K562 (cell line): Measurements from ENCODE around the gene BCAR1. TPM values are rescaled to one million over a fixed set of nuclear protein-coding genes. Genes with fewer than 3 reads are reported as not detected.
A peak's percentile ranks its signal among the peaks of the same experiment; 100 is the strongest.

Source experiments
- ATAC-seq: fragments of 200-7000 bp; cut with Tn5 transposase; 3 replicates; pipeline ENCODE4 v1.9.1; 2020; ENCODE audit warnings: moderate library complexity
- BruUV-seq: library from RNA; stranded (reverse); fragments of 400-500 nt; replicated peaks from 2 replicates; lab custom pipeline; 2021; lab: Mats Ljungman, UMichigan
- CTCF ChIA-PET: fragments of 300-600 bp; formaldehyde crosslinking; extraction: SDS; loops from one replicate; lab custom pipeline; 2021; ENCODE audit warnings: low intra/inter-chr PET ratio; lab: Yijun Ruan, JAX
- POLR2A ChIA-PET: fragments of 300-600, 350-650 bp; sonication (Branson Sonifier 250); formaldehyde crosslinking; extraction: SDS; loops from one replicate; lab custom pipeline; 2021; ENCODE audit warnings: antibody characterized with exemption, inconsistent platforms; lab: Yijun Ruan, JAX
- DNase-seq, 4 experiments: peaks; one replicate each; pipeline versions ENCODE4 v3.0.0 to v3.0.0-alpha.2; 2011 to 2018; ENCODE audit warnings: low spot score in 3 of 4, mixed read lengths in 3 of 4; ENCODE audit errors: extremely low read depth in 1 of 4
- FAIRE-seq: peaks from 2 replicates; lab custom pipeline; 2011; peaks lifted over from hg19 to GRCh38; lab: Jason Lieb, UNC
- H2AFZ ChIP-seq: 2 replicates; pipeline ENCODE4 v1.6.0; 2011; ENCODE audit warnings: low read depth, low read length, control low read depth, inconsistent platforms
- H3K27ac ChIP-seq: fragments of 200-600 bp; 3 replicates; pipeline ENCODE4 v1.8.0; 2011; ENCODE audit warnings: low read depth, mild to moderate bottlenecking, control low read depth, inconsistent platforms, low read length, moderate library complexity, mixed read lengths; ENCODE audit errors: extremely low read depth
- H3K27me3 ChIP-seq, 2 experiments: fragments of 300-600 bp in 1 of 2; 2 replicates in 1 of 2; 3 replicates in 1 of 2; pipeline versions ENCODE4 v1.6.0 to v1.8.0; 2011; ENCODE audit warnings: inconsistent platforms in 2 of 2, low read length in 2 of 2, mild to moderate bottlenecking in 1 of 2, mixed read lengths in 1 of 2, moderate library complexity in 1 of 2; ENCODE audit not compliant: control insufficient read depth in 2 of 2, insufficient read depth in 2 of 2
- H3K36me3 ChIP-seq: fragments of 300-600 bp; 3 replicates; pipeline ENCODE4 v1.8.0; 2011; ENCODE audit warnings: mild to moderate bottlenecking, low read length, inconsistent platforms; ENCODE audit not compliant: control insufficient read depth, insufficient read depth
- H3K4me1 ChIP-seq, 2 experiments: fragments of 200-600 bp in 1 of 2; replicated peaks in 1 of 2; 2 replicates in 1 of 2; 3 replicates in 1 of 2; pipeline versions ENCODE4 v1.5.1 to v1.8.0; 2011; ENCODE audit warnings: inconsistent platforms in 2 of 2, low read length in 2 of 2, mild to moderate bottlenecking in 1 of 2, mixed read lengths in 1 of 2, moderate library complexity in 1 of 2; ENCODE audit not compliant: control insufficient read depth in 2 of 2, insufficient read depth in 2 of 2
- H3K4me2 ChIP-seq: 2 replicates; pipeline ENCODE4 v1.6.1; 2011; ENCODE audit warnings: low read length, control low read depth, inconsistent platforms, mixed read lengths; ENCODE audit not compliant: insufficient read depth
- H3K4me3 ChIP-seq: fragments of 200-600 bp; sonication (generic), shearing (Covaris generic); 2 replicates; pipeline ENCODE4 v1.5.1; 2016; ENCODE audit warnings: control low read depth, inconsistent platforms
- H3K79me2 ChIP-seq: fragments of 200-600 bp; 3 replicates; pipeline ENCODE4 v1.8.0; 2011; ENCODE audit warnings: low read length, inconsistent platforms; ENCODE audit not compliant: control insufficient read depth, insufficient read depth
- H3K9ac ChIP-seq, 2 experiments: 2 replicates each; pipeline versions ENCODE4 v1.6.0 to v1.6.1; 2011; ENCODE audit warnings: low read depth in 2 of 2, low read length in 2 of 2, control low read depth in 1 of 2, inconsistent platforms in 1 of 2, mild to moderate bottlenecking in 1 of 2, mixed read lengths in 1 of 2; ENCODE audit not compliant: insufficient read depth in 1 of 2
- H3K9me1 ChIP-seq: one replicate; pipeline ENCODE4 v1.6.0; 2011; ENCODE audit warnings: inconsistent platforms, mild to moderate bottlenecking, low read length, moderate library complexity; ENCODE audit not compliant: control insufficient read depth, insufficient read depth
- H3K9me3 ChIP-seq: replicated peaks from 2 replicates; pipeline ENCODE4 v1.5.1; 2011; ENCODE audit warnings: low read depth, low read length, inconsistent platforms; ENCODE audit not compliant: control insufficient read depth, insufficient read depth
- H4K20me1 ChIP-seq: replicated peaks from 2 replicates; pipeline ENCODE4 v1.6.1; 2011; ENCODE audit warnings: low read length, inconsistent platforms, mixed read lengths; ENCODE audit not compliant: control insufficient read depth, insufficient read depth
- BDP1 ChIP-seq: IDR thresholded peaks from 3 replicates; pipeline ENCODE4 v1.6.1; 2011; ENCODE audit not compliant: insufficient read length, insufficient read depth
- BRD9 ChIP-seq: fragments of 450-650 bp; IDR thresholded peaks from 2 replicates; pipeline ENCODE4 v1.6.1; 2018; ENCODE audit warnings: low read depth; ENCODE audit not compliant: partially characterized antibody
- DDX20 ChIP-seq: fragments of 450-650 bp; IDR thresholded peaks from 2 replicates; pipeline ENCODE4 v1.6.1; 2016; ENCODE audit warnings: missing genetic modification characterization, low read depth, mild to moderate bottlenecking, missing compliant biosample characterization, moderate library complexity
- HDAC3 ChIP-seq: fragments of 450-650 bp; IDR thresholded peaks from 2 replicates; pipeline ENCODE4 v1.6.1; 2018; ENCODE audit warnings: borderline replicate concordance, mild to moderate bottlenecking, moderate library complexity; ENCODE audit not compliant: partially characterized antibody
- L3MBTL2 ChIP-seq: fragments of 450-650 bp; IDR thresholded peaks from 2 replicates; pipeline ENCODE4 v1.6.1; 2016; ENCODE audit warnings: mild to moderate bottlenecking, moderate library complexity
- NFIX ChIP-seq: fragments of 250-450 bp; sonication (Bioruptor Pico); IDR thresholded peaks from 2 replicates; pipeline ENCODE4 v1.4.0; 2020; ENCODE audit warnings: low read depth, mild to moderate bottlenecking, moderate library complexity
- NR3C1 ChIP-seq: sonication (generic); formaldehyde crosslinking; IDR thresholded peaks from 2 replicates; pipeline ENCODE4 v1.8.1; 2022; ENCODE audit warnings: missing genetic modification reagents
- PHF8 ChIP-seq: fragments of 200-600 bp; sonication (generic); IDR thresholded peaks from 2 replicates; pipeline ENCODE4 v1.6.1; 2012; ENCODE audit warnings: mixed run types, mild to moderate bottlenecking, inconsistent platforms, low read length, moderate library complexity, borderline replicate concordance
- UBTF ChIP-seq, 2 experiments: IDR thresholded peaks; 2 replicates each; pipeline ENCODE4 v1.6.1; 2012; ENCODE audit warnings: improper control_type of control experiment in 2 of 2, low read depth in 2 of 2, low read length in 2 of 2, borderline replicate concordance in 1 of 2
- ZC3H4 ChIP-seq: sonication (generic); formaldehyde crosslinking; IDR thresholded peaks from 2 replicates; pipeline ENCODE4 v1.9.0; 2021; ENCODE audit warnings: missing genetic modification reagents, borderline replicate concordance
- ZNF395 ChIP-seq: fragments of 200-800 bp; sonication (Bioruptor generic); IDR thresholded peaks from 2 replicates; pipeline ENCODE4 v1.6.1; 2017; ENCODE audit warnings: missing genetic modification characterization, missing compliant biosample characterization
- WGBS: fragments of 100-300 bp; shearing (Covaris generic); methylation state at CpG from one replicate; pipeline ENCODE4 v1.1.6; 2016; ENCODE audit warnings: low coverage, mixed read lengths; ENCODE audit not compliant: insufficient coverage; ENCODE audit errors: missing lambda C conversion rate; 5-methylcytosine and 5-hydroxymethylcytosine counted together
- in situ Hi-C: fragments of 300-500 bp; cut with MboI; formaldehyde crosslinking; loops from 4 replicates; pipeline ENCODE4 v1.15.0; 2018; ENCODE audit warnings: inconsistent platforms, mixed read lengths
- intact Hi-C: fragments of 100-400 bp; cut with micrococcal nuclease; formaldehyde crosslinking; loops from 2 replicates; pipeline ENCODE4 v1.14.2; 2022
- polyA plus RNA-seq, 8 experiments: library from polyadenylated mRNA; depleted of rRNA in 4 of 8; stranded (reverse) in 5 of 8; unstranded in 3 of 8; fragments of >200 nt; fragmentation: Nextera tagmentation in 2 of 8; fragmentation: Illumina TruSeq in 1 of 8; extraction: Ambion mirVana in 2 of 8; extraction: Trizol in 1 of 8; gene quantifications; 2 replicates each; pipeline versions ENCODE4 v1.2.1 to v1.2.3, GENCODE V29; 2011 to 2014; ENCODE audit warnings: inconsistent platforms in 1 of 8, missing spikeins in 1 of 8
- total RNA-seq, 7 experiments: library from RNA; depleted of rRNA in 6 of 7; stranded (reverse); fragments of >200 nt in 6 of 7; fragmentation: Illumina TruSeq in 2 of 7; extraction: Trizol in 2 of 7; gene quantifications; 2 replicates each; pipeline versions ENCODE4 v1.2.1 to v1.2.3, GENCODE V29; 2011 to 2021; ENCODE audit warnings: low replicate concordance in 1 of 7

BCAR1 gene
- total and polyA plus RNA-seq, 9 of the 15 experiments (the other 6 are each of a cell fraction or from before 2014, with no cell fraction given) = 0.10 to 26.3 (median 3.6) TPM

- Histone ChIP-seq H3K4me2 (peak overlapping the region; percentile 72), H2AFZ (no peak overlapping the region), H3K27me3 (no peaks in the 10 kb centered on the region), H3K79me2 (peaks cover 6% of the 10 kb centered on the region; the same call in 1 of the 3 replicates), H3K4me1 (peaks cover 4 to 55% of the 10 kb centered on the region in 2 experiments; a peak in 3 of 5 replicates), H3K4me3 (peak overlapping the region; percentile 91; the same call in 1 of the 2 replicates), H3K36me3 (no peaks in the 10 kb centered on the region), H4K20me1 (no peaks in the 10 kb centered on the region), H3K9me1 (no peaks in the 10 kb centered on the region), H3K27ac (no peak overlapping the region), H3K9me3 (no peaks in the 10 kb centered on the region), H3K9ac (peak overlapping the region in 1 of 2 experiments; percentile 92; a peak in 3 of 4 replicates)
- intact Hi-C loops = no loop called here
- ATAC-seq = no peak
- FAIRE-seq = peak; percentile 32
- TF ChIP-seq ZC3H4 (0 out of 2 replicates have a peak, but pooled peaks have one; percentile 46), L3MBTL2 (no peak)
- no peak for DNase-seq
- WGBS = 74% methylated on average over 13 of the region's 14 CpGs
- no TSS peak for BruUV-seq
- ChIA-PET CTCF (no interaction called here), POLR2A (no interaction called here)
- in situ Hi-C loops = no loop called here
These were observed 13.1 kb upstream of the BCAR1 start for GRCh38 chr16:75264457-75264998.

GRCh38 chr16:75263963-75264445, 12.6 kb upstream of the BCAR1 start:
- Histone ChIP-seq H3K27me3 (no peaks in the 10 kb centered on the region), H3K4me3 (no peak overlapping the region), H3K4me1 (peaks cover 4 to 55% of the 10 kb centered on the region in 2 experiments; a peak in 3 of 5 replicates), H2AFZ (no peak overlapping the region), H3K9ac (peak overlapping the region in 1 of 2 experiments; percentile 58; a peak in 1 of 4 replicates), H3K36me3 (no peaks in the 10 kb centered on the region), H3K4me2 (no peak overlapping the region), H3K9me3 (no peaks in the 10 kb centered on the region), H3K27ac (no peak overlapping the region), H3K79me2 (peaks cover 6% of the 10 kb centered on the region; the same call in 1 of the 3 replicates), H4K20me1 (no peaks in the 10 kb centered on the region), H3K9me1 (no peaks in the 10 kb centered on the region)
- peak; percentile 29 for FAIRE-seq
- ChIA-PET POLR2A (no interaction called here), CTCF (no interaction called here)
- in situ Hi-C loops = no loop called here
- DNase-seq = no peak
- WGBS = 53% methylated on average over 7 of the region's 8 CpGs
- BruUV-seq = TSS peak; percentile 39
- intact Hi-C loops = no loop called here
- ATAC-seq = no peak
- no peak for TF ChIP-seq PHF8
- no peak for TF ChIP-seq HDAC3
- no peak for TF ChIP-seq BDP1
- no peak for TF ChIP-seq UBTF (IDR thresholded peaks at IDR 0.05; ENCODE audit: borderline replicate concordance in 1 of 2, low read depth in 2 of 2, low read length in 2 of 2)
- TF ChIP-seq BRD9 = no peak
- no peak for TF ChIP-seq ZNF395 (CRISPR knock-in tag)
- TF ChIP-seq NR3C1 (CRISPR knock-in tag) = no peak
- no peak for TF ChIP-seq NFIX (CRISPR knock-in tag)
- TF ChIP-seq DDX20 (tag) = no peak
